GM12878 (cell line): Measurements from ENCODE around the gene MYCBPAP. TPM values are rescaled to one million over a fixed set of nuclear protein-coding genes. Genes with fewer than 3 reads are reported as not detected.

Experiments
- ATAC-seq: fragments of 200-7000 bp; cut with Tn5 transposase; 3 replicates; pipeline ENCODE4 v1.9.1; 2020; ENCODE audit warnings: mild to moderate bottlenecking, moderate library complexity
- BruUV-seq: library from RNA; stranded (reverse); fragments of 400-500 nt; replicated peaks from 2 replicates; lab custom pipeline; 2021; lab: Mats Ljungman, UMichigan
- CTCF ChIA-PET: fragments of 300-600 bp; sonication (Branson Sonifier 250); formaldehyde crosslinking; extraction: SDS; loops from one replicate; lab custom pipeline; 2021; ENCODE audit warnings: inconsistent platforms; lab: Yijun Ruan, JAX
- POLR2A ChIA-PET: fragments of 350-600 bp; formaldehyde crosslinking; extraction: SDS; loops from one replicate; lab custom pipeline; 2021; ENCODE audit warnings: inconsistent platforms; lab: Charles Lee
- RAD21 ChIA-PET: fragments of 300-600 bp; sonication (Branson Sonifier 250); formaldehyde crosslinking; loops from one replicate; lab custom pipeline; 2023; ENCODE audit warnings: antibody characterized with exemption; ENCODE audit not compliant: unreplicated experiment; lab: Charles Lee
- SMC1A ChIA-PET: fragments of 300-600 bp; sonication (Branson Sonifier 250); formaldehyde crosslinking; loops from one replicate; lab custom pipeline; 2023; ENCODE audit not compliant: unreplicated experiment, uncharacterized antibody; lab: Charles Lee
- DNase-seq: peaks from one replicate; pipeline ENCODE4 v3.0.0-alpha.2; 2011; ENCODE audit warnings: low read depth, low spot score
- FAIRE-seq: peaks from 3 replicates; lab custom pipeline; 2011; peaks lifted over from hg19 to GRCh38; lab: Jason Lieb, UNC
- H2AFZ ChIP-seq: 2 replicates; pipeline ENCODE4 v1.6.0; 2011; ENCODE audit warnings: low read depth, low read length, control low read depth; ENCODE audit not compliant: control insufficient read depth
- H3K27ac ChIP-seq: 2 replicates; pipeline ENCODE4 v1.5.1; 2011; ENCODE audit warnings: control low read depth; ENCODE audit not compliant: control insufficient read depth, insufficient read depth
- H3K27me3 ChIP-seq, 2 experiments: replicated peaks in 1 of 2; 2 replicates each; pipeline versions ENCODE4 v1.6.0 to v1.6.1; 2011; ENCODE audit warnings: low read length in 1 of 2; ENCODE audit not compliant: control insufficient read depth in 2 of 2, insufficient read depth in 2 of 2
- H3K36me3 ChIP-seq, 2 experiments: 2 replicates each; pipeline ENCODE4 v1.5.1; 2011; ENCODE audit warnings: low read length in 1 of 2; ENCODE audit not compliant: control insufficient read depth in 2 of 2, insufficient read depth in 2 of 2
- H3K4me1 ChIP-seq: 2 replicates; pipeline ENCODE4 v1.6.1; 2011; ENCODE audit warnings: mild to moderate bottlenecking, low read length, moderate library complexity, mixed read lengths; ENCODE audit not compliant: control insufficient read depth, insufficient read depth
- H3K4me2 ChIP-seq: 2 replicates; pipeline ENCODE4 v1.6.0; 2011; ENCODE audit warnings: control low read depth; ENCODE audit not compliant: control insufficient read depth, insufficient read depth
- H3K4me3 ChIP-seq: fragments of 200-600 bp; sonication (generic); 2 replicates; pipeline ENCODE4 v1.5.1; 2016
- H3K79me2 ChIP-seq: 2 replicates; pipeline ENCODE4 v1.6.0; 2011; ENCODE audit warnings: low read length; ENCODE audit not compliant: control insufficient read depth, insufficient read depth
- H3K9ac ChIP-seq: 2 replicates; pipeline ENCODE4 v1.8.0; 2011; ENCODE audit warnings: low read length, control low read depth, mixed read lengths; ENCODE audit not compliant: control insufficient read depth, insufficient read depth
- H3K9me3 ChIP-seq: replicated peaks from 3 replicates; pipeline ENCODE4 v1.5.1; 2011; ENCODE audit warnings: mild to moderate bottlenecking, low read length; ENCODE audit not compliant: control insufficient read depth, insufficient read depth
- H4K20me1 ChIP-seq: 2 replicates; pipeline ENCODE4 v1.6.0; 2011; ENCODE audit not compliant: control insufficient read depth, insufficient read depth
- ATF7 ChIP-seq: fragments of 450-650 bp; IDR thresholded peaks from 2 replicates; pipeline ENCODE4 v1.6.1; 2016; ENCODE audit warnings: low read depth, mild to moderate bottlenecking
- DPF2 ChIP-seq: fragments of 450-650 bp; IDR thresholded peaks from 2 replicates; pipeline ENCODE4 v1.6.1; 2017; ENCODE audit warnings: mild to moderate bottlenecking
- EP300 ChIP-seq, 2 experiments: fragments of 150-350 bp in 1 of 2; IDR thresholded peaks; 2 replicates each; pipeline ENCODE4 v1.6.1; 2011 to 2012; ENCODE audit warnings: low read depth in 2 of 2, low read length in 2 of 2, borderline replicate concordance in 1 of 2, improper control_type of control experiment in 1 of 2, inconsistent platforms in 1 of 2; ENCODE audit not compliant: control insufficient read depth in 1 of 2
- HDAC6 ChIP-seq: fragments of 200-600 bp; sonication (generic); IDR thresholded peaks from one replicate; pipeline ENCODE4 v1.8.0; 2017; ENCODE audit warnings: antibody characterized with exemption; ENCODE audit not compliant: unreplicated experiment
- NR2C2 ChIP-seq: IDR thresholded peaks from 2 replicates; pipeline ENCODE4 v1.6.1; 2011; ENCODE audit warnings: borderline replicate concordance, low read depth; ENCODE audit not compliant: control insufficient read depth, insufficient read length
- RAD21 ChIP-seq: IDR thresholded peaks from 2 replicates; pipeline ENCODE4 v1.6.1; 2011; ENCODE audit warnings: mild to moderate bottlenecking, low read depth, low read length, moderate library complexity; ENCODE audit not compliant: insufficient read depth
- STAT1 ChIP-seq: fragments of 450-650 bp; conservative IDR thresholded peaks from 2 replicates; pipeline ENCODE4 v1.6.1; 2014; ENCODE audit warnings: antibody characterized with exemption, mild to moderate bottlenecking
- SUZ12 ChIP-seq: fragments of 200-600 bp; sonication (generic); IDR thresholded peaks from one replicate; pipeline ENCODE4 v1.6.1; 2018; ENCODE audit warnings: antibody characterized with exemption, mild to moderate bottlenecking; ENCODE audit not compliant: unreplicated experiment
- YBX1 ChIP-seq: fragments of 450-650 bp; IDR thresholded peaks from 2 replicates; pipeline ENCODE4 v1.6.1; 2016; ENCODE audit warnings: antibody characterized with exemption
- ZBED1 ChIP-seq: IDR thresholded peaks from 2 replicates; pipeline ENCODE4 v1.6.1; 2016; ENCODE audit warnings: borderline replicate concordance
- ZNF622 ChIP-seq: fragments of 450-650 bp; IDR thresholded peaks from 2 replicates; pipeline ENCODE4 v1.6.1; 2017; ENCODE audit warnings: mild to moderate bottlenecking, inconsistent platforms
- WGBS: methylation state at CpG from one replicate; pipeline ENCODE4 v1.1.6; 2016; ENCODE audit warnings: low lambda C conversion rate; ENCODE audit not compliant: insufficient replicate concordance, insufficient coverage; ENCODE audit errors: missing lambda C conversion rate; 5-methylcytosine and 5-hydroxymethylcytosine counted together
- in situ Hi-C: fragments of 300-500 bp; cut with MboI; formaldehyde crosslinking; loops from 9 replicates; pipeline ENCODE4 v1.14.3; 2018; ENCODE audit warnings: mixed read lengths
- intact Hi-C: fragments of 100-400 bp; cut with micrococcal nuclease; formaldehyde crosslinking; loops from one replicate; pipeline ENCODE4 v1.14.2; 2022; ENCODE audit not compliant: unreplicated experiment
- polyA plus RNA-seq, 11 experiments: library from polyadenylated mRNA; depleted of rRNA in 4 of 11; unstranded in 6 of 11; stranded (reverse) in 5 of 11; fragments of >200 nt; fragmentation: Nextera tagmentation in 4 of 11; fragmentation: Illumina TruSeq in 1 of 11; extraction: Ambion mirVana in 4 of 11; extraction: Trizol in 1 of 11; gene quantifications; 1 replicate in 1 of 11; 2 replicates in 10 of 11; pipeline versions ENCODE4 v1.2.1 to v1.2.3, GENCODE V29; 2011 to 2016; ENCODE audit warnings: inconsistent platforms in 2 of 11, missing spikeins in 2 of 11, low read depth in 1 of 11
- total RNA-seq, 4 experiments: library from RNA; depleted of rRNA in 3 of 4; stranded (reverse); fragments of >200 nt in 3 of 4; fragmentation: Illumina TruSeq in 1 of 4; extraction: Trizol in 1 of 4; gene quantifications; 2 replicates each; pipeline versions ENCODE4 v1.2.1 to v1.2.3, GENCODE V29; 2013 to 2021

MYCBPAP gene
- total and polyA plus RNA-seq, 10 of the 15 experiments (the other 5 are each of a cell fraction or from before 2014, with no cell fraction given), result 0.23 to 2.7 (median 1.5) TPM

- FAIRE-seq (no peak), ATAC-seq (no peak), DNase-seq (no peak)
- Histone ChIP-seq H4K20me1 (no peaks in the 10 kb centered on the region), H3K79me2 (no peaks in the 10 kb centered on the region), H3K4me2 (no peak overlapping the region), H3K27ac (no peak overlapping the region), H3K4me3 (no peak overlapping the region), H3K36me3 (no peaks in the 10 kb centered on the region), H3K9ac (no peak overlapping the region), H3K9me3 (no peaks in the 10 kb centered on the region), H3K27me3 (peaks cover 0 to 1% of the 10 kb centered on the region in 2 experiments; a peak in 2 of 4 replicates), H2AFZ (no peak overlapping the region), H3K4me1 (no peaks in the 10 kb centered on the region)
- RAD21 ChIA-PET, result no interaction called here
- WGBS, result 12% methylated on average over 13 of the region's 13 CpGs
- in situ Hi-C loops (no loop called here), intact Hi-C loops (no loop called here)
- no TSS peak for BruUV-seq
- SMC1A ChIA-PET, result no interaction called here
- CTCF ChIA-PET, result interaction anchor here (0.7 to 1.0 kb wide), 2 partner anchors 8 to 93 kb away, joined by 3 to 4 read pairs; no protein-coding TSS in a partner anchor
- TF ChIP-seq STAT1 (no peak), ZNF622 (no peak), DPF2 (no peak), YBX1 (no peak), SUZ12 (no peak), RAD21 (no peak), NR2C2 (no peak), ATF7 (no peak), EP300 (IDR thresholded peaks at IDR 0.05; ENCODE audit: borderline replicate concordance in 1 of 2, control insufficient read depth in 1 of 2, low read depth in 2 of 2, low read length in 2 of 2) (no peak), ZBED1 (no peak), HDAC6 (no peak)
- POLR2A ChIA-PET, result no interaction called here
Observed at GRCh38 chr17:50576864-50577263, 68.6 kb downstream of the MYCBPAP start.
